T47D (cell line): ENCODE results near the gene ENDOV.

Source experiments
- DNase-seq, 2 experiments: peaks; one replicate each; pipeline versions ENCODE4 v3.0.0 to v3.0.0-alpha.2; 2011 to 2012; ENCODE audit warnings: low read depth in 1 of 2, low spot score in 1 of 2
- JUND ChIP-seq: IDR thresholded peaks from 2 replicates; pipeline ENCODE4 v1.6.1; 2012; ENCODE audit warnings: low read depth
- in situ Hi-C: cut with HindIII; loops from 2 replicates; pipeline ENCODE4 v1.10.0; 2016; ENCODE audit warnings: low sequenced_read_pairs, low pct_unique_long_range_greater_than_20kb

ENDOV gene

GRCh38 chr17:80466188-80466705, 51.3 kb downstream of the ENDOV start:
- in situ Hi-C loops: no loop called here
- no peak for DNase-seq
- no peak for TF ChIP-seq JUND

- no peak for TF ChIP-seq JUND
- in situ Hi-C loops: no loop called here
- DNase-seq: no peak
Observed at GRCh38 chr17:80468242-80468641, 53.3 kb downstream of the ENDOV start.

- TF ChIP-seq JUND: no peak
- no peak for DNase-seq
- in situ Hi-C loops: no loop called here
Observed at GRCh38 chr17:80468781-80469493, 54.0 kb downstream of the ENDOV start.

- TF ChIP-seq JUND: no peak
- in situ Hi-C loops: no loop called here
- no peak for DNase-seq
Observed at GRCh38 chr17:80469667-80470066, 54.7 kb downstream of the ENDOV start.

GRCh38 chr17:80470603-80471002, 55.6 kb downstream of the ENDOV start:
- in situ Hi-C loops: no loop called here
- DNase-seq: no peak
- no peak for TF ChIP-seq JUND

GRCh38 chr17:80471922-80472321, 57.0 kb downstream of the ENDOV start:
- in situ Hi-C loops: no loop called here
- DNase-seq: no peak
- no peak for TF ChIP-seq JUND

GRCh38 chr17:80472996-80473395, 58.0 kb downstream of the ENDOV start:
- in situ Hi-C loops: no loop called here
- no peak for TF ChIP-seq JUND
- no peak for DNase-seq

- in situ Hi-C loops: no loop called here
- DNase-seq: no peak
- no peak for TF ChIP-seq JUND
Observed at GRCh38 chr17:80473701-80474100, 58.7 kb downstream of the ENDOV start.

GRCh38 chr17:80474231-80474960, 59.4 kb downstream of the ENDOV start:
- in situ Hi-C loops: no loop called here
- TF ChIP-seq JUND: no peak
- DNase-seq: peak; percentile 75 to 79

- in situ Hi-C loops: no loop called here
- TF ChIP-seq JUND: no peak
- peak in 1 of 2 experiments; percentile 33 for DNase-seq
Observed at GRCh38 chr17:80474961-80475909, 60.3 kb downstream of the ENDOV start.

- peak; percentile 58 to 88 for DNase-seq
- in situ Hi-C loops: no loop called here
- no peak for TF ChIP-seq JUND
Observed at GRCh38 chr17:80475910-80476876, 61.2 kb downstream of the ENDOV start, which contains the start of gene NPTX1. Gene NPTX1 (minus strand): TSS chr17:80476607. CDS start chr17:80476446, 161 bp downstream.
